Uterus (tissue), 4 donors: ENCODE measurements around the gene BICD1. TPM values are rescaled to one million over a fixed set of nuclear protein-coding genes. Genes with fewer than 3 reads are reported as not detected.

Experiments used
- DNase-seq, 2 donors: peaks; one replicate each; pipeline ENCODE4 v3.0.0-alpha.2; 2019 to 2020
- H3K27ac ChIP-seq, 2 donors: fragments of 200-600 bp; sonication (generic); 1 replicate in 1 of 2; 2 replicates in 1 of 2; pipeline ENCODE4 v1.5.1; 2016 to 2018
- H3K27me3 ChIP-seq, 2 donors: fragments of 200-600 bp; sonication (generic); one replicate each; pipeline ENCODE4 v1.5.1; 2018 to 2019; ENCODE audit warnings: control low read depth in 1 of 2
- H3K36me3 ChIP-seq, 2 donors: fragments of 200-600 bp; sonication (generic); one replicate each; pipeline ENCODE4 v1.5.1; 2019; ENCODE audit warnings: control low read depth in 1 of 2
- H3K4me1 ChIP-seq, 2 donors: fragments of 200-600 bp; sonication (generic); one replicate each; pipeline ENCODE4 v1.5.1; 2018 to 2019; ENCODE audit warnings: control low read depth in 1 of 2
- H3K4me3 ChIP-seq, 2 donors: fragments of 200-600 bp; sonication (generic); 1 replicate in 1 of 2; 2 replicates in 1 of 2; pipeline ENCODE4 v1.5.1; 2018 to 2019; ENCODE audit warnings: mild to moderate bottlenecking in 1 of 2
- H3K9me3 ChIP-seq, 2 donors: fragments of 200-600 bp; sonication (generic); one replicate each; pipeline ENCODE4 v1.5.1; 2019; ENCODE audit warnings: control low read depth in 1 of 2
- CTCF ChIP-seq, 4 experiments: fragments of 200-600 bp in 2 of 4; fragments of 450-650 bp in 2 of 4; sonication (generic) in 2 of 4; IDR thresholded peaks; one replicate each; pipeline ENCODE4 v1.5.1; 2016 to 2019; ENCODE audit warnings: antibody characterized with exemption in 4 of 4, mild to moderate bottlenecking in 2 of 4, moderate library complexity in 1 of 4
- POLR2A ChIP-seq, 2 donors: fragments of 450-650 bp; IDR thresholded peaks; one replicate each; pipeline ENCODE4 v1.6.1; 2016; ENCODE audit warnings: antibody characterized with exemption in 2 of 2, mild to moderate bottlenecking in 1 of 2, moderate library complexity in 1 of 2
- intact Hi-C: fragments of 100-400 bp; cut with DNase I; formaldehyde crosslinking; loops from one replicate; pipeline ENCODE4 v1.15.1; 2023; ENCODE audit warnings: low total_unique reads
- total RNA-seq, 4 donors: library from RNA; depleted of rRNA in 3 of 4; stranded (reverse); fragments of >200 nt in 3 of 4; gene quantifications; one replicate each; pipeline versions ENCODE4 v1.1.0 to v1.2.4, GENCODE V29; 2014 to 2023
- donor health status: DM: yes; HTN: yes; CAD: no.

The BICD1 gene
- total RNA-seq, 4 donors from 2014 or later, result 19.4 to 219 (median 40.9) TPM

- no peaks in the 10 kb centered on the region for H3K36me3 ChIP-seq
- H3K4me1 ChIP-seq, result peaks cover 0 to 10% of the 10 kb centered on the region in 2 donors
- TF ChIP-seq CTCF (IDR thresholded peaks at IDR 0.05), result no peak
- no peak overlapping the region for H3K27ac ChIP-seq
- H3K27me3 ChIP-seq, result no peaks in the 10 kb centered on the region
- intact Hi-C loops, result no loop called here
- H3K4me3 ChIP-seq, result no peak overlapping the region
- no peak for DNase-seq
- no peaks in the 10 kb centered on the region for H3K9me3 ChIP-seq
These were observed 29.8 kb downstream of the BICD1 start for GRCh38 chr12:32136404-32136803.

- Histone ChIP-seq H3K4me3 (no peak overlapping the region), H3K9me3 (no peaks in the 10 kb centered on the region), H3K36me3 (no peaks in the 10 kb centered on the region), H3K4me1 (peaks cover 0 to 6% of the 10 kb centered on the region in 2 donors), H3K27ac (no peak overlapping the region), H3K27me3 (no peaks in the 10 kb centered on the region)
- no peak for DNase-seq
- intact Hi-C loops, result no loop called here
- TF ChIP-seq CTCF (IDR thresholded peaks at IDR 0.05) (no peak), POLR2A (IDR thresholded peaks at IDR 0.05) (no peak)
These were observed 32.4 kb downstream of the BICD1 start for GRCh38 chr12:32139064-32139421.

DNA sequence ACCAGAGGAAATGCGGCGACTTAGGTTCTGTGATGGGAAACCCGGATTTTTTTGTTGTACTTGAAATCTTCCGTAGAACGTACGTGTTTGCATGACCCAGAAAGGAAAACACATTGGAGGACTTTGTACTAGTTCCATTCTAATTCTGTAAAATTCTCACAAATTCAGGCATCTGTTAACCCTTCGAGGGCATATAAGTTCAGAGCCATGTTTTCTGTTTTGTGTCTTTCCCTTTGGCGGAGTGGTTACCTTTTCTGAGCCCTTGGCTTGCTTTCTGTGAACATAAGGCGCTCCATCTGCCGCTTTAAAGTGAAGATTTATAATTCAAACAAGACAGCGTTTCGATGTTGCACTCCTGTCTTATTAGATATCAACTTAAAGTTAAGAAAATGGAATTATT lies 34.2 kb downstream of the BICD1 start:
- Histone ChIP-seq H3K27ac (no peak overlapping the region), H3K27me3 (no peaks in the 10 kb centered on the region), H3K4me1 (no peaks in the 10 kb centered on the region), H3K9me3 (no peaks in the 10 kb centered on the region), H3K36me3 (no peaks in the 10 kb centered on the region), H3K4me3 (no peak overlapping the region)
- intact Hi-C loops, result no loop called here
- DNase-seq, result no peak
- TF ChIP-seq CTCF (IDR thresholded peaks at IDR 0.05) (no peak), POLR2A (IDR thresholded peaks at IDR 0.05) (no peak)

- no peaks in the 10 kb centered on the region for H3K9me3 ChIP-seq
- no peak for DNase-seq
- no peak overlapping the region for H3K27ac ChIP-seq
- no peaks in the 10 kb centered on the region for H3K4me1 ChIP-seq
- TF ChIP-seq CTCF (IDR thresholded peaks at IDR 0.05) (no peak), POLR2A (IDR thresholded peaks at IDR 0.05) (no peak)
- no peaks in the 10 kb centered on the region for H3K36me3 ChIP-seq
- no peak overlapping the region for H3K4me3 ChIP-seq
- H3K27me3 ChIP-seq, result no peaks in the 10 kb centered on the region
- intact Hi-C loops, result no loop called here
These were observed 38.4 kb downstream of the BICD1 start for GRCh38 chr12:32145096-32145495.

DNA sequence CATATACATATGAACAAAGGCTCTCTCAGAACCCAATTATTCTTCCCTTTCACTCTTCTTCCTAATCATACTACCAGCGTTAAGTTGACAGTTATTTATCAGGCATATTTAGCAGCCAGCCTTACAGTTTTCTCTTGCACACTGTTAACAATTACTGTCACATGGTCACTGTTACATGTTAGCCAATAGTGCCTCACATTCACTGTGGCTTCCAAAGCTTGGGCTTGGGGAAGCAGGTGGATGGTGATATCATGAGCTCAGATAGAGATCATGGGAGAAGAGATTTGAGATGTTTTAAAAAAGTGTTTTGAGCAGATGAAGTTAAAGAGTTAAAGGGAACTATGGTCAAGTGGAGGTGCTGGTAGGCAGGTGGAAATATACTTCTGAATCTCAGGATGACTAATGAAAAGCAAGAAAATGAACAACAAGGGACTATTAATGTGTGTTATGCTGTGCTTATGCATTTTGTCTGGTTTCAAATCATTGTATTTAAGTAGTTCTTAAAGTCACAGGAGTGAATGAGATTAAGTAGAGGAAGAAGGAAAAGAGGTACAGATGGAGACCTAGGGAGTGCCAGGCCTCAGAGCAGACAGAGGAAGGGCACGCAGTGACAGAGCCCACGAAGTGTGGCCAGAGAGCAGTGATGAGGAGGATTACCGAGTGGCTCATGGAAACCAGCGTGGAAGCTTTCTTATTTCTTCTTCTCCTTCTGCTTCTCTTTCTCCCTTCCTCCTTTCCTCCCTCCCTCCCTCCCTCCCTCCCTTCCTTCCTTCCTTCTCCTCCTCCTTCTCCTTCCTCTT lies 39.6 kb downstream of the BICD1 start:
- H3K9me3 ChIP-seq, result no peaks in the 10 kb centered on the region
- no peak overlapping the region for H3K27ac ChIP-seq
- TF ChIP-seq POLR2A (IDR thresholded peaks at IDR 0.05) (no peak), CTCF (IDR thresholded peaks at IDR 0.05) (no peak)
- no peak overlapping the region for H3K4me3 ChIP-seq
- no peak for DNase-seq
- H3K4me1 ChIP-seq, result no peaks in the 10 kb centered on the region
- intact Hi-C loops, result no loop called here
- H3K36me3 ChIP-seq, result no peaks in the 10 kb centered on the region
- no peaks in the 10 kb centered on the region for H3K27me3 ChIP-seq
